GM06990 (cell line): ENCODE measurements around the gene MACROH2A2.

Experiments
- DNase-seq: peaks from one replicate; pipeline ENCODE4 v3.0.0-alpha.2; 2011; ENCODE audit not compliant: insufficient read length; ENCODE audit errors: extremely low read depth
- H3K27me3 ChIP-seq: replicated peaks from 2 replicates; pipeline ENCODE4 v1.6.0; 2011; ENCODE audit warnings: low read length; ENCODE audit not compliant: control insufficient read depth, insufficient read depth
- H3K36me3 ChIP-seq: 2 replicates; pipeline ENCODE4 v1.5.1; 2011; ENCODE audit warnings: low read length; ENCODE audit not compliant: control insufficient read depth, insufficient read depth
- H3K4me3 ChIP-seq: replicated peaks from 2 replicates; pipeline ENCODE4 v1.5.1; 2011; ENCODE audit warnings: low read depth, mild to moderate bottlenecking, control low read depth, low read length
- CTCF ChIP-seq: IDR thresholded peaks from 2 replicates; pipeline ENCODE4 v1.5.1; 2011; ENCODE audit warnings: low read length, control low read depth, mild to moderate bottlenecking, inconsistent platforms; ENCODE audit not compliant: insufficient read depth, poor library complexity, severe bottlenecking

MACROH2A2 gene

GRCh38 chr10:70090951-70091350, 38.3 kb downstream of the MACROH2A2 start:
- H3K4me3 ChIP-seq: no peak overlapping the region
- H3K36me3 ChIP-seq: no peaks in the 10 kb centered on the region
- TF ChIP-seq CTCF: no peak
- DNase-seq: no peak
- H3K27me3 ChIP-seq: no peaks in the 10 kb centered on the region; the same call in 1 of the 2 replicates

- Histone ChIP-seq H3K4me3 (no peak overlapping the region), H3K36me3 (no peaks in the 10 kb centered on the region), H3K27me3 (peaks cover 1% of the 10 kb centered on the region; the same call in 1 of the 2 replicates)
- no peak for DNase-seq
- TF ChIP-seq CTCF: no peak
Measured at GRCh38 chr10:70092389-70092718, 39.7 kb downstream of the MACROH2A2 start.

- H3K36me3 ChIP-seq: no peaks in the 10 kb centered on the region
- no peak for TF ChIP-seq CTCF
- H3K4me3 ChIP-seq: no peak overlapping the region
- peaks cover 1% of the 10 kb centered on the region; the same call in 1 of the 2 replicates for H3K27me3 ChIP-seq
- no peak for DNase-seq
Measured at GRCh38 chr10:70093335-70093944, 40.8 kb downstream of the MACROH2A2 start.

- no peaks in the 10 kb centered on the region for H3K36me3 ChIP-seq
- TF ChIP-seq CTCF: no peak
- no peak overlapping the region for H3K4me3 ChIP-seq
- H3K27me3 ChIP-seq: peaks cover 1% of the 10 kb centered on the region; the same call in 1 of the 2 replicates
- no peak for DNase-seq
Measured at GRCh38 chr10:70094250-70094649, 41.6 kb downstream of the MACROH2A2 start.

- Histone ChIP-seq H3K36me3 (no peaks in the 10 kb centered on the region), H3K4me3 (no peak overlapping the region), H3K27me3 (peaks cover 1% of the 10 kb centered on the region; the same call in 1 of the 2 replicates)
- TF ChIP-seq CTCF: no peak
- DNase-seq: no peak
Measured at GRCh38 chr10:70096016-70096704, 43.5 kb downstream of the MACROH2A2 start.
